ENCODE results near the gene KCNH3. TPM values are rescaled to one million over a fixed set of nuclear protein-coding genes. Genes with fewer than 3 reads are reported as not detected.

KCNH3 gene
- total RNA-seq, 1 experiment from 2014 or later, result 0.26 TPM

- Histone ChIP-seq H4K20me1 (ENCODE audit: control insufficient read depth, insufficient read depth, insufficient read length) (no peaks in the 10 kb centered on the region), H3K79me2 (ENCODE audit: insufficient read depth, low read length) (no peaks in the 10 kb centered on the region), H2AFZ (ENCODE audit: low read length) (no peak overlapping the region), H3K56ac (ENCODE audit: insufficient read length, low read depth, low read length) (no peak overlapping the region), H2BK15ac (ENCODE audit: low read depth, low read length) (no peak overlapping the region), H3K18ac (ENCODE audit: insufficient read length, low read depth, low read length) (no peak overlapping the region), H3K14ac (ENCODE audit: insufficient read depth, low read length) (no peak overlapping the region), H4K8ac (replicated peaks; ENCODE audit: insufficient read length, low read depth, low read length) (no peak overlapping the region), H3K9ac (ENCODE audit: extremely low read depth, insufficient read length, low read length) (no peak overlapping the region), H3K9me3 (ENCODE audit: control insufficient read depth, low read depth, low read length) (no peaks in the 10 kb centered on the region), H3K27me3 (ENCODE audit: insufficient read depth, low read length) (peaks cover 50% of the 10 kb centered on the region), H3K23ac (ENCODE audit: insufficient read length, low read depth, low read length) (no peak overlapping the region), H2BK5ac (ENCODE audit: insufficient read length, low read length) (no peak overlapping the region), H3K79me1 (ENCODE audit: insufficient read depth, low read depth, low read length, poor library complexity, severe bottlenecking) (no peaks in the 10 kb centered on the region), H3K4ac (ENCODE audit: low read depth, low read length) (no peak overlapping the region), H2BK20ac (ENCODE audit: low read depth, low read length, poor library complexity, severe bottlenecking) (no peak overlapping the region), H3K23me2 (ENCODE audit: insufficient read length, low read depth, low read length, poor library complexity, severe bottlenecking) (peaks cover 11% of the 10 kb centered on the region), H4K91ac (ENCODE audit: insufficient read length, low read depth, low read length) (no peak overlapping the region), H4K5ac (ENCODE audit: insufficient read length, low read depth, low read length) (no peak overlapping the region), H3K4me2 (ENCODE audit: insufficient read depth, insufficient read length, low read length) (no peak overlapping the region), H2AK5ac (ENCODE audit: insufficient read length, low read length) (no peak overlapping the region), H3K4me1 (ENCODE audit: insufficient read depth, low read length) (no peaks in the 10 kb centered on the region; the same call in 1 of the 2 replicates), H2BK12ac (ENCODE audit: insufficient read length, low read depth, low read length) (no peak overlapping the region), H3T11ph (ENCODE audit: low read length) (no peak overlapping the region), H3K27ac (ENCODE audit: insufficient read length, low read depth, low read length) (no peak overlapping the region), H2BK120ac (ENCODE audit: low read depth, low read length, poor library complexity, severe bottlenecking) (no peak overlapping the region)
- Mint-ChIP-seq H3K27me3 (ENCODE audit: low read depth) (peaks cover 96% of the 10 kb centered on the region), H3K27ac (no peak overlapping the region), H3K4me1 (peaks cover 17 to 33% of the 10 kb centered on the region in 2 experiments), H3K4me3 (peak overlapping the region in 1 of 2 experiments; percentile 7; a peak in 1 of 5 replicates), H3K9me3 (no peaks in the 10 kb centered on the region; a peak in 1 of 5 replicates), H3K36me3 (ENCODE audit: insufficient read depth in 1 of 3, low read depth in 3 of 3) (no peaks in the 10 kb centered on the region)
- WGBS (ENCODE audit: extremely low coverage, insufficient read length, low lambda C conversion rate), result no CpG with 5 or more reads among the region's 15 CpGs
- no peak for TF ChIP-seq CTCF (conservative IDR thresholded peaks at IDR 0.05)
- DNase-seq, result no peak
These were observed 3.8 kb downstream of the KCNH3 start for GRCh38 chr12:49542592-49543160.

Data from H9 (cell line).